Sigmoid colon (tissue), 7 donors: ENCODE results near the gene QKI. TPM values are rescaled to one million over a fixed set of nuclear protein-coding genes. Genes with fewer than 3 reads are reported as not detected.

Experiments used
- DNase-seq: peaks from one replicate; pipeline ENCODE4 v3.0.0-alpha.2; 2019
- H3K27ac ChIP-seq, 4 donors: fragments of 200-600 bp; sonication (generic); one replicate each; pipeline ENCODE4 v1.5.1; 2016 to 2019; ENCODE audit warnings: mild to moderate bottlenecking in 1 of 4
- H3K27me3 ChIP-seq, 3 donors: fragments of 200-600 bp; sonication (generic); one replicate each; pipeline ENCODE4 v1.5.1; 2019; ENCODE audit warnings: mild to moderate bottlenecking in 1 of 3
- H3K36me3 ChIP-seq, 4 donors: fragments of 200-600 bp; sonication (generic); one replicate each; pipeline ENCODE4 v1.5.1; 2016 to 2019
- H3K4me1 ChIP-seq, 4 donors: fragments of 200-600 bp; sonication (generic); one replicate each; pipeline ENCODE4 v1.5.1; 2017 to 2019
- H3K4me3 ChIP-seq, 4 donors: fragments of 200-600 bp; sonication (generic); one replicate each; pipeline ENCODE4 v1.5.1; 2017 to 2019; ENCODE audit warnings: mild to moderate bottlenecking in 2 of 4, moderate library complexity in 1 of 4
- H3K9me3 ChIP-seq, 4 donors: fragments of 200-600 bp in 3 of 4; sonication (generic) in 3 of 4; one replicate each; pipeline versions ENCODE4 v1.5.1 to v1.6.1; 2013 to 2019
- EP300 ChIP-seq, 4 donors: sonication (generic); formaldehyde crosslinking; IDR thresholded peaks; one replicate each; pipeline ENCODE4 v1.6.1; 2017; ENCODE audit warnings: antibody characterized with exemption in 4 of 4
- POLR2A ChIP-seq, 2 donors: fragments of 450-650 bp; IDR thresholded peaks; one replicate each; pipeline ENCODE4 v1.6.1; 2016; ENCODE audit warnings: antibody characterized with exemption in 2 of 2, mild to moderate bottlenecking in 2 of 2, moderate library complexity in 2 of 2
- POLR2AphosphoS5 ChIP-seq, 4 donors: sonication (generic); formaldehyde crosslinking; IDR thresholded peaks; one replicate each; pipeline ENCODE4 v1.6.1; 2017; ENCODE audit warnings: antibody characterized with exemption in 4 of 4
- WGBS, 2 donors: extraction: QIAGEN DNeasy Blood & Tissue Kit; methylation state at CpG; one replicate each; pipeline ENCODE4 v1.1.7; 2013; 5-methylcytosine and 5-hydroxymethylcytosine counted together
- intact Hi-C: fragments of 100-400 bp; cut with DNase I; formaldehyde crosslinking; loops from one replicate; pipeline ENCODE4 v1.15.1; 2023
- polyA plus RNA-seq, 3 donors: library from polyadenylated mRNA; stranded (reverse); fragments of 200-250 nt; gene quantifications; one replicate each; pipeline ENCODE4 v1.2.3, GENCODE V29; 2013
- total RNA-seq, 4 donors: library from RNA; depleted of rRNA; stranded (reverse); fragments of >200 nt; gene quantifications; one replicate each; pipeline ENCODE4 v1.1.0, GENCODE V29; 2016
- TF ChIP-seq, protein P1 (sequence below), 4 experiments: fragments of 450-650 bp in 3 of 4; fragments of 200-600 bp in 1 of 4; IDR thresholded peaks; one replicate each; pipeline ENCODE4 v1.5.1; 2016 to 2019; ENCODE audit warnings: antibody characterized with exemption in 4 of 4, mild to moderate bottlenecking in 3 of 4, moderate library complexity in 2 of 4
- donor health status: healthy with polysubstance abuse.
- donor health status: Bipolar disorder and iron deficiency.
- donor health status: healthy.

Gene QKI
- total and polyA plus RNA-seq, 7 donors: 9.2 to 146 (median 139) TPM

DNA sequence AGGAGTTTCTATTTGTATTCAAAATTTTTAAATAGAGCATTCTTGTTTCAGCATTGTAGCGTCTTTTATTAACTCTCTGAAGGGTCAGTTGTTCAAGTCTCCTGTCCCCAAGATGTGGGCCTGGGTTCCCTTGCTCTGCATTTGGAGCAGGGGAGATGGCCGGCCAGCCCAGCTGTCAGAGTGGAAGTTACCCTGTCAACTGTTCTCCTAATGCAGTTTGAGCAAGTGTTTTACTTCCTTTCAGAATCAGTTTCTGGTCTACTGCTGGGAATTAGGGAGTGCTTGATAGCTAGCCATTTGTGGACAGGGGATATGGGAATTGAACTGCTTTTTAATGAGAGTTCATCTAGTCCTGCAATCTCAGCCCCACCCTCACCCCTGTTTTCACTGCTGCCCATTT lies 116.6 kb downstream of the QKI start:
- WGBS, 2 donors: 85 to 91% methylated on average over 2 of the region's 2 CpGs
- Histone ChIP-seq H3K36me3 (no peaks in the 10 kb centered on the region), H3K4me3 (no peak overlapping the region), H3K9me3 (no peaks in the 10 kb centered on the region), H3K27ac (no peak overlapping the region), H3K27me3 (no peaks in the 10 kb centered on the region), H3K4me1 (peaks cover 0 to 83% (median 62%) of the 10 kb centered on the region in 4 donors)
- intact Hi-C loops: no loop called here
- TF ChIP-seq, protein P1, sequence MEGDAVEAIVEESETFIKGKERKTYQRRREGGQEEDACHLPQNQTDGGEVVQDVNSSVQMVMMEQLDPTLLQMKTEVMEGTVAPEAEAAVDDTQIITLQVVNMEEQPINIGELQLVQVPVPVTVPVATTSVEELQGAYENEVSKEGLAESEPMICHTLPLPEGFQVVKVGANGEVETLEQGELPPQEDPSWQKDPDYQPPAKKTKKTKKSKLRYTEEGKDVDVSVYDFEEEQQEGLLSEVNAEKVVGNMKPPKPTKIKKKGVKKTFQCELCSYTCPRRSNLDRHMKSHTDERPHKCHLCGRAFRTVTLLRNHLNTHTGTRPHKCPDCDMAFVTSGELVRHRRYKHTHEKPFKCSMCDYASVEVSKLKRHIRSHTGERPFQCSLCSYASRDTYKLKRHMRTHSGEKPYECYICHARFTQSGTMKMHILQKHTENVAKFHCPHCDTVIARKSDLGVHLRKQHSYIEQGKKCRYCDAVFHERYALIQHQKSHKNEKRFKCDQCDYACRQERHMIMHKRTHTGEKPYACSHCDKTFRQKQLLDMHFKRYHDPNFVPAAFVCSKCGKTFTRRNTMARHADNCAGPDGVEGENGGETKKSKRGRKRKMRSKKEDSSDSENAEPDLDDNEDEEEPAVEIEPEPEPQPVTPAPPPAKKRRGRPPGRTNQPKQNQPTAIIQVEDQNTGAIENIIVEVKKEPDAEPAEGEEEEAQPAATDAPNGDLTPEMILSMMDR (IDR thresholded peaks at IDR 0.05): no peak
- TF ChIP-seq POLR2AphosphoS5 (IDR thresholded peaks at IDR 0.05): no peak
- no peak for DNase-seq

DNA sequence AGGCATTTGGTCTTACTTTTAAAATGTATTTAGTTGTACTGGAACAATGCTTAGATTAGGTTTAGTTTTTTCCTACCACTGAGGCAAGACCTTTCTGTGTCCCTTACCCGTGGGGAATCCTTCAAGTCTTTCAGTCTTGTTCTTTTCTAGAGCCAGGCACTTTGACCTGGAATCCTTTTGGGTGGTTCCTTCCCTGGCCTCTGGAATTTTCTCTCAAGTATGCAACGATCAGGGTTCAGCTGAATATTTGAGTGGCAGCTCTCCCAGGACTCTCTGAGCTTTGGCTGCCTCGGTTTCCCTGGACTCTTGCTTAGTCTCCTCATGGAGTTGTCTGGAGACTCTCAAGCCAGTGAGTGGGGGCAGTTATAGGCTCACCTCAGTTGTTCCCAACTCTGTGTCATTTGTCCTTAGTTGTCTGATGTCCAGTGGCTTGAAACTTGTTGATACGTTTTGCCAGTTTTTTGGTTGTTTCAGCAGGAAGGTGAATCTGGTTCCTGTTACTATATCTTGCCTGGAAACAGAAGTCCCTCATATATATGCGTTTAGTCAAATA lies 118.1 kb downstream of the QKI start:
- H3K27ac ChIP-seq: no peak overlapping the region
- DNase-seq: no peak
- H3K36me3 ChIP-seq: no peaks in the 10 kb centered on the region
- H3K9me3 ChIP-seq: no peaks in the 10 kb centered on the region
- TF ChIP-seq POLR2AphosphoS5 (IDR thresholded peaks at IDR 0.05): no peak
- TF ChIP-seq, protein P1 (IDR thresholded peaks at IDR 0.05): no peak
- H3K27me3 ChIP-seq: no peaks in the 10 kb centered on the region
- intact Hi-C loops: no loop called here
- WGBS, 2 donors: 74 to 76% methylated on average over 5 of the region's 5 CpGs
- peaks cover 0 to 75% (median 55%) of the 10 kb centered on the region in 4 donors for H3K4me1 ChIP-seq
- no peak overlapping the region for H3K4me3 ChIP-seq

DNA sequence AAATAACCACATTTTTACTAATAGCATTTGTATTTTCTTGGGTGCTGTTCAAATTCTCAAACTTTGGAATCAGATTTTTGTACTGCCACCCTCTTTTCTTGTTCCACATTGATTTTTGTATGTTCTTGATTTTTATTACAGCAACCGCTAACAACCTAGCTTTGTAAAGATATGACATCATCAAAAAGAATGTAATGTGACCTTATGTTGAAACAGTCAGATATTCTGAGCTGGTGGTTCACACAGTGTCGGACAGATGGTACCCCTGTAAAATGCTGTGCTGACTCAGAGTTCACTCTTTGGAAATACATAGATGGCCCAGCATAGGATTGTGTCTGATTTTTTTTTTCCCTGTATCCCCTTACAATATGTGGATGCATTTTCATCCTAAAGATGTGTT lies 118.9 kb downstream of the QKI start:
- no peak overlapping the region for H3K27ac ChIP-seq
- no peak for DNase-seq
- H3K27me3 ChIP-seq: no peaks in the 10 kb centered on the region
- no peaks in the 10 kb centered on the region for H3K9me3 ChIP-seq
- WGBS, 2 donors: 13 to 48% methylated on average over 2 of the region's 2 CpGs
- TF ChIP-seq, protein P1 (IDR thresholded peaks at IDR 0.05): no peak
- TF ChIP-seq POLR2A (IDR thresholded peaks at IDR 0.05) (no peak), EP300 (IDR thresholded peaks at IDR 0.05) (no peak), POLR2AphosphoS5 (IDR thresholded peaks at IDR 0.05) (no peak)
- no peak overlapping the region for H3K4me3 ChIP-seq
- no peaks in the 10 kb centered on the region for H3K36me3 ChIP-seq
- H3K4me1 ChIP-seq: peaks cover 0 to 69% (median 51%) of the 10 kb centered on the region in 4 donors
- intact Hi-C loops: no loop called here

DNA sequence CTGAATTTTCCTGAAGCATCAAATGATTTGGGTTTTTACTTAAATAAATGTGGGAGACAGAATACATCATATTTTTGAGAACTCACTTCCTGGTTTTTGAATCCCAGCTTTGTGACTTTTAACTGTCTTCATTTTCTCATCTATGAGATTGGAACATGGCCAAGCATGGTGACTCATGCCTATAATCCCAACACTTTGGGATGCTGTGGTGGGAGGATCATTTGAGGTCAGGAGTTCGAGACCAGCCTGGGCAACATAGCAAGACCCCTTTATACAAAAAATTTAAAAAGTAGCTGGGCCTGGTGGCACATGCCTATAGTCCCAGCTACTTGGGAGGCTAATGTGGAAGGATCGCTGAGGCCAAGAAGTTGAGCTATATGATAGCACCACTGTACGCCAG lies 122.3 kb downstream of the QKI start:
- intact Hi-C loops: no loop called here
- H3K9me3 ChIP-seq: no peaks in the 10 kb centered on the region
- no peak overlapping the region for H3K4me3 ChIP-seq
- TF ChIP-seq EP300 (IDR thresholded peaks at IDR 0.05) (no peak), POLR2AphosphoS5 (IDR thresholded peaks at IDR 0.05) (no peak), POLR2A (IDR thresholded peaks at IDR 0.05) (no peak)
- TF ChIP-seq, protein P1 (IDR thresholded peaks at IDR 0.05): no peak
- 92 to 97% methylated on average over 3 of the region's 3 CpGs for WGBS, 2 donors
- no peak overlapping the region for H3K27ac ChIP-seq
- H3K27me3 ChIP-seq: no peaks in the 10 kb centered on the region
- H3K36me3 ChIP-seq: no peaks in the 10 kb centered on the region
- DNase-seq: no peak
- H3K4me1 ChIP-seq: peaks cover 0 to 52% (median 33%) of the 10 kb centered on the region in 4 donors

DNA sequence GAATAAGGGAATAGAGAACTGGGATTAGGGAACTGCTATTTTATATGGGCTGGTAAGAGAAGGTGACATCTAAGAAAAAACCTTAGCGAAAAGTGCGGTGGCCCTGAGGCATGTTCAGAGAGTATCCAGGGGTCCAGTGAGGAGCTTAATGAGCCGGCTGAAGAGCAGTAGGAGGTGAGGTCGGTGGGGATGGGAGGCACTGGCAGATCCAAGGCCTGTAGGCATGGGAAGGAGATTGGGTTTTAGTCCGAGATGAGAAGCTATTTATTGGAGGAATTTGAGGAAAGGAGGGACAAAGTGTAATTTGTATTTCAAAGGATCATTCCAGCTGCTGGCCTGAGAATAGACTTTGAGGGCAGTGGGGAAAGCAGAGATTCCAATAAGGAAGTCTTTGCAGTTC lies 123.8 kb downstream of the QKI start:
- H3K27ac ChIP-seq: no peak overlapping the region
- H3K9me3 ChIP-seq: no peaks in the 10 kb centered on the region
- DNase-seq: no peak
- no peaks in the 10 kb centered on the region for H3K27me3 ChIP-seq
- H3K4me1 ChIP-seq: peaks cover 0 to 45% (median 20%) of the 10 kb centered on the region in 4 donors
- intact Hi-C loops: no loop called here
- TF ChIP-seq EP300 (IDR thresholded peaks at IDR 0.05) (no peak), POLR2AphosphoS5 (IDR thresholded peaks at IDR 0.05) (no peak), POLR2A (IDR thresholded peaks at IDR 0.05) (no peak)
- TF ChIP-seq, protein P1 (IDR thresholded peaks at IDR 0.05): no peak
- H3K36me3 ChIP-seq: no peaks in the 10 kb centered on the region
- 79 to 93% methylated on average over 5 of the region's 5 CpGs for whole genome bisulfite sequencing, 2 donors
- no peak overlapping the region for H3K4me3 ChIP-seq
